ENCODE results near the gene PHKB.
"Not testable (repeated sequence)": the region's sequence is repeated elsewhere in the genome, so short reads cannot be mapped to it uniquely, and the experiment has no call there.

PHKB gene

DNA sequence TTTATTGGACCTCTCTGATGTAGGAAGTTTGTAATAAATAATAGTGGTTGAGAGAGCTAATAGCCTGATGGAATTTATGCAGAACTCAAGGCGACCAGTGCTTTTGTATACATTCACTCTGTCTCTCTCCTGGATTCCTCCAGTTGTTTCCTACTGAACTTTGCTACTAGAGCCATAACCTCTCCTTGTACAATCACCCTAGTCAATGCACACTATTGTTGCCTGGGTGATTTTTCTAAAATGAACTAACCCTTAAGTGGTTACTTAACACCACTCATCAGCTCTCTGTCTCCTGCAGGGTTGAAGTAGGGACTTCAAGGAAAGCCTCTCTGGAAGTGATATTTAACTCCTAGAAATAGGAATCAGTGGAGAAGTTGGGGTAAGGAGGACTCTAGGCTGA lies 9.7 kb downstream of the PHKB start:
- H3K9me3 ChIP-seq (ENCODE audit: control insufficient read depth, low read depth, low read length): no peaks in the 10 kb centered on the region
- H3K4me3 ChIP-seq (ENCODE audit: low read length): no peak overlapping the region
- no peaks in the 10 kb centered on the region for H3K36me3 ChIP-seq (ENCODE audit: control insufficient read depth, low read depth, low read length)
- H3K4me1 ChIP-seq (ENCODE audit: control insufficient read depth, low read depth, low read length): no peaks in the 10 kb centered on the region
- no peaks in the 10 kb centered on the region for H3K27me3 ChIP-seq (ENCODE audit: control insufficient read depth, insufficient read depth, low read length)
- H3K9ac ChIP-seq (ENCODE audit: low read length): no peak overlapping the region
- no peak overlapping the region for H3K27ac ChIP-seq (ENCODE audit: low read length)

DNA sequence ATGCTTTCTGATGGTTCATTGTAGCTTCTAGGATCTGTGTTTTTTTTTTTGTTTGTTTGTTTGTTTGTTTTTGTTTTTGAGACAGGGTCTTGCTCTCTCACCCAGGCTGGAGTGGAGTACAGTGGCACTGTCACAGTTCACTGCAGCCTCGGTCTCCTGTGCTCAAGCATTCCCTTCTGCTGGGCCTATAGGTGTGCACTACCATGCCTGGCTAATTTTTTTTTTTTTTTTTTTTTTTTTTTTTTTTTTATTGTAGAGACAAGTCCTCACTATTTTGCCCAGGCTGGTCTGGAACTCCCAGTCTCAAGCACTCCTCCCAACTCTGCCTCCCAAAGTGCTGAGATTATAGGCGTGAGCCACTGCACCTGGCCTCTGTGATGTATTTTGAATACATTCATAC lies 11.9 kb downstream of the PHKB start:
- H3K27me3 ChIP-seq (ENCODE audit: control insufficient read depth, insufficient read depth, low read length); H3K36me3 ChIP-seq (ENCODE audit: control insufficient read depth, low read depth, low read length); H3K9me3 ChIP-seq (ENCODE audit: control insufficient read depth, low read depth, low read length); H3K4me1 ChIP-seq (ENCODE audit: control insufficient read depth, low read depth, low read length); H3K27ac ChIP-seq (ENCODE audit: low read length); H3K9ac ChIP-seq (ENCODE audit: low read length); H3K4me3 ChIP-seq (ENCODE audit: low read length): not testable (repeated sequence)

DNA sequence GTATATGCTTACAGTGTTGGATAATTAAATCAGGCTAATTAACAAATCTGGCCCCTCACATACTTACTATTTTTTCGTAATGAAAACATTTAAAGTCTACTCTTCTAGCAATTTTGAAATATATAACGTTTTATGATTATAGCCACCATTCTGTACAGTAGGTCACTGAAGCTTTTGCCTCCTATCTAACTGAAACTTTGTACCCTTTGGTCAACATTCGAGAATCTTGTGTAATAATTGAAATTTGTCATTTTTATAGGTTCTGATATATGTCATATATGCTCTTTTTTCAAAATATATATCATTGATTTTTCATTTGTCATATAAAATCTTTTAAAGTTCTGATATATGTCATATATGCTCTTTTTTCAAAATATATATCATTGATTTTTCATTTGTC lies 12.7 kb downstream of the PHKB start:
- Histone ChIP-seq H3K4me3 (ENCODE audit: low read length) (no peak overlapping the region), H3K9me3 (ENCODE audit: control insufficient read depth, low read depth, low read length) (no peaks in the 10 kb centered on the region), H3K4me1 (ENCODE audit: control insufficient read depth, low read depth, low read length) (no peaks in the 10 kb centered on the region), H3K9ac (ENCODE audit: low read length) (no peak overlapping the region), H3K36me3 (ENCODE audit: control insufficient read depth, low read depth, low read length) (no peaks in the 10 kb centered on the region), H3K27ac (ENCODE audit: low read length) (no peak overlapping the region), H3K27me3 (ENCODE audit: control insufficient read depth, insufficient read depth, low read length) (no peaks in the 10 kb centered on the region)

DNA sequence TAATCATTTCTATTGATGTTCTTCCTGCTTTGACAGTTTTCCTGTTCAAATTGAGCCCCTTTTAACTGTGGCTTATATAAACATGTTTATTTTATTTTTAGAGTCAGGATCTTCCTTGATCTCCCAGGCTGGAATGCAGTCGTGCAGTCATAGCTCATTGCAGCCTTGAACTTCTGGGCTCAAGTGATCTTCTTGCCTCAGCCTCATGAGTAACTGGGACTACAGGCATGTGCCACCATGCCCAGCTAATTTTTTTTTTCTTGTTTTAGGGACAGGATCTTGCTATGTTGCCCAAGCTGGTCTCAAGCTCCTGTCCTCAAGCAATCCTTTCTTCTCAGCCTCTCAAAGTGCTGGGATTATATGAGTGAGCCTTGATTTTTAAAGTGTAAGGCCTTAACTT lies 14.7 kb downstream of the PHKB start:
- H3K27me3 ChIP-seq (ENCODE audit: control insufficient read depth, insufficient read depth, low read length): no peaks in the 10 kb centered on the region
- no peak overlapping the region for H3K9ac ChIP-seq (ENCODE audit: low read length)
- no peaks in the 10 kb centered on the region for H3K4me1 ChIP-seq (ENCODE audit: control insufficient read depth, low read depth, low read length)

DNA sequence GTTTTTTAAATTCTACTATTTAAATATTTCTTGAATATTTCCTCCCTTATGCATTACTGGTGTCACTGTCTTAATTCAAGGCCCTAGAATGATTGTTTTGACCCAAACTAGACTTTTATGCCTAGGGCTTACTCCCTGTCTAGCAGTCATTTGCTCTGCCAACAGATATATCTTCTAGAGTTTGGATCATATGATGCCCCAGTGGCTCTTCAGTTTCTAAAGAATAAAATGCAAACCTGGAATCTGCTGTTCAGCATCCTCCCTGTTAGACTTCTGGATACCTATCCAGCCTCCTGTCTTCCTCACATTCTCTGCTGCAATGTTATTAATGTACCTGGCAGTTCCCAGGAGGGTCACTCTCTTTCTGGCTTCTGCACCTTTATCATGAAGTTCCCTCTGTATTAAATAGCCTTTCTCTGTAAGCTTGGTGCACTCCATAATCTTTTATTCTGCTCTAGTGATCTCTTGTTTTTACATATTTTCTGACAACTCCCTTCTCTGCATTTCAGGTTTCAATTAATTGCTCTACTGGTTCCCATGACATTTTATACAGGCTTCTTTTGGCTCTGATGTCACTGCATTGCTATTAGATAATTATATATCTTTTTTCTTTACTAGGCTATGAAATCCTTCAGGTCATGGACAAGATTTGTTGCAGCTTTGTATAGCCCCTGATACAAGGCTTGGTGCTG lies 15.7 kb downstream of the PHKB start:
- H3K27me3 ChIP-seq (ENCODE audit: control insufficient read depth, insufficient read depth, low read length): no peaks in the 10 kb centered on the region
- no peaks in the 10 kb centered on the region for H3K4me1 ChIP-seq (ENCODE audit: control insufficient read depth, low read depth, low read length)
- no peaks in the 10 kb centered on the region for H3K9me3 ChIP-seq (ENCODE audit: control insufficient read depth, low read depth, low read length)
- H3K4me3 ChIP-seq (ENCODE audit: low read length): no peak overlapping the region
- no peak overlapping the region for H3K9ac ChIP-seq (ENCODE audit: low read length)
- no peaks in the 10 kb centered on the region for H3K36me3 ChIP-seq (ENCODE audit: control insufficient read depth, low read depth, low read length)
- no peak overlapping the region for H3K27ac ChIP-seq (ENCODE audit: low read length)

More for the DNA sequence above, 14.7 kb downstream of the PHKB start:
- H3K4me3 ChIP-seq (ENCODE audit: low read length): no peak overlapping the region
- no peak overlapping the region for H3K27ac ChIP-seq (ENCODE audit: low read length)
- no peaks in the 10 kb centered on the region for H3K36me3 ChIP-seq (ENCODE audit: control insufficient read depth, low read depth, low read length)
- H3K9me3 ChIP-seq (ENCODE audit: control insufficient read depth, low read depth, low read length): no peaks in the 10 kb centered on the region

DNA sequence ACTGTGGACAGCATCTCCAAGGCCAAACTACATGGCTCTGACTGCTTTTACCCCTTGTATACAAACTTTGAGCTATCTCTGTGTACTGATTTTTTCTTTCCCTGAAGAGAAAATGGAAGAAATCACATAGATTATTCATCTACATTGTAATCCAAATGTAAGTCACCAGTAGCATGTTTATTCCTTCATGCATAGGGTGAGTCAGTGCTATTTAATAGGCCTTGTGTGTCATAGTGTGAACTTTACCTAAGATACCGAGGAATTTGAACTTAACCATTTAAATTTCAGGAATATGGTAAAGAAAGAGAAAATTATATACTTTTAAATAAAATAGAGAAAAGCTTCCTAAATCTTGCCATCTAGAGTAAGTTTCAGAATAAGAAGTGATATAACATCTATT lies 16.5 kb downstream of the PHKB start:
- no peaks in the 10 kb centered on the region for H3K9me3 ChIP-seq (ENCODE audit: control insufficient read depth, low read depth, low read length)
- no peak overlapping the region for H3K9ac ChIP-seq (ENCODE audit: low read length)
- no peaks in the 10 kb centered on the region for H3K4me1 ChIP-seq (ENCODE audit: control insufficient read depth, low read depth, low read length)
- no peaks in the 10 kb centered on the region for H3K36me3 ChIP-seq (ENCODE audit: control insufficient read depth, low read depth, low read length)
- H3K4me3 ChIP-seq (ENCODE audit: low read length): no peak overlapping the region
- no peaks in the 10 kb centered on the region for H3K27me3 ChIP-seq (ENCODE audit: control insufficient read depth, insufficient read depth, low read length)
- H3K27ac ChIP-seq (ENCODE audit: low read length): no peak overlapping the region

DNA sequence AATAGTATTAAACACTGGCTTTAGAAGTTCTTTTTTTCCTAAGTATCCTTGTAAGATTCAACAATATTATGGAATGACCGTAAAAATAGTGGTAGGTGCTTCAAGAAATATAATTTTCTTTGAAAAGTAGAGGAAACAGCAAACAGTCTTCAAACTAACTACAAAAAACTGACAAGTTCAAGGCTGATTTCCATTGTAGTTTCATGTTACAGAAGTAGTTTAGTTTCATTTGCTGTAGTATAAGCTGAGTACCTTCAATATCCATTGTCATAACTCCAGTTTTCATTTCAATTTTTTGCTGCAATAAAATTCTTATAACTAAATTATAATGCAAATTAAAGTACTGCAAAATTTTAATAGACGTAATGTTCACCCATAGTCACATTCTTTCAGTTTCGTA lies 19.3 kb downstream of the PHKB start:
- H3K27ac ChIP-seq (ENCODE audit: low read length): no peak overlapping the region

DNA sequence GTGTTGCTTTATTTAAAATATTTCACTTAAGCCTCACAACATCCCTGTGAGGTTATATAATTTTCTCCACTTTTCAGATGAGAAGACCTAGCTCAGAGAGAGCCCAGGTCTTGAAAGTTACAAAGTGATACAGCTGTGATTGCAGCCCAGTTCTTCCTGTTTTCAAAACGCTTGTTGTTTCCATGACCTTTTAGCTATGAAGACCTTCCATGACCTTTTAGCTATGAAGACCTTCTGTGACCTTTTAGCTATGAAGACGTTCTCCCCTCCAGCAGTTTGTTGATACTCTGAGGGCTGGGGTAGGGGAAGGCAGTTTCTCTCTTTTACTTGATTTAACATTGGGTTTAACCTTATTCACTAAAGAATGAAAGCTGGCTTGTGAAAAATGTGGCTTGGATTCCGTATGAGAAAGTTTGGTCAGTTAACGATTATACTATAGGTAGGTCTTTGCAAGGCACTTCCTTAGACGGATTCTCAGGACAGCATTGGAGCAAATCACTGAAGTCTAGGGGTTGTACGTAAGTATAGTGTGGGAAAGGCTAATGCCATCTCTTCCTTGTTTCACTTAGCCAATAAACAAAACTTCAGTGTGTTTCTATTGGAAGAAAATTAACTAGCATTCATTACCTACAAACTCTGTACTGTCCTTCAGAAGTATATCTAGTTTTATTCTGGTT lies 20.7 kb downstream of the PHKB start:
- H3K27me3 ChIP-seq (ENCODE audit: control insufficient read depth, insufficient read depth, low read length): no peaks in the 10 kb centered on the region
- H3K9me3 ChIP-seq (ENCODE audit: control insufficient read depth, low read depth, low read length): no peaks in the 10 kb centered on the region
- H3K27ac ChIP-seq (ENCODE audit: low read length): no peak overlapping the region
- no peaks in the 10 kb centered on the region for H3K4me1 ChIP-seq (ENCODE audit: control insufficient read depth, low read depth, low read length)
- H3K36me3 ChIP-seq (ENCODE audit: control insufficient read depth, low read depth, low read length): no peaks in the 10 kb centered on the region
- no peak overlapping the region for H3K4me3 ChIP-seq (ENCODE audit: low read length)
- H3K9ac ChIP-seq (ENCODE audit: low read length): no peak overlapping the region

More for the DNA sequence above, 19.3 kb downstream of the PHKB start:
- H3K9ac ChIP-seq (ENCODE audit: low read length): no peak overlapping the region
- H3K27me3 ChIP-seq (ENCODE audit: control insufficient read depth, insufficient read depth, low read length): no peaks in the 10 kb centered on the region
- no peak overlapping the region for H3K4me3 ChIP-seq (ENCODE audit: low read length)
- no peaks in the 10 kb centered on the region for H3K9me3 ChIP-seq (ENCODE audit: control insufficient read depth, low read depth, low read length)
- H3K4me1 ChIP-seq (ENCODE audit: control insufficient read depth, low read depth, low read length): no peaks in the 10 kb centered on the region
- H3K36me3 ChIP-seq (ENCODE audit: control insufficient read depth, low read depth, low read length): no peaks in the 10 kb centered on the region

DNA sequence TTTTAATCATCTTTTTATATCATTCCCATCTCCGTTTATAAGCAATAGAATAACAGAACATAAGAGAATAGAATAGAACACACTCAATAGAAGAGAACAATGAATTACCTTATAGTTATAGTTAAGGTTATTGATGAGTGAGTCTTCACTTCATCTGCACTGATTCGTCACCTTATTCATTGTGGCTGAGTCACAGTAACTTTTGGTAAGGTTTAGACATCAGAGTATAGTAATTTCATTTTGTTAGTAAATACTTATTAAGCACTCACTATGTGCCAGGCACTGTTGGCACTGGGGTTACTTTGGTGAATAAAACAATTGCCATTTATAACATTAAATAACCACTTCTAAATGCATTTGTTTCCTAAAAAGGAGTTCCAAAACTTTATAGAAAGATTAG lies 22.5 kb downstream of the PHKB start:
- Histone ChIP-seq H3K4me1 (ENCODE audit: control insufficient read depth, low read depth, low read length) (no peaks in the 10 kb centered on the region), H3K4me3 (ENCODE audit: low read length) (no peak overlapping the region), H3K36me3 (ENCODE audit: control insufficient read depth, low read depth, low read length) (no peaks in the 10 kb centered on the region), H3K27ac (ENCODE audit: low read length) (no peak overlapping the region), H3K27me3 (ENCODE audit: control insufficient read depth, insufficient read depth, low read length) (no peaks in the 10 kb centered on the region), H3K9ac (ENCODE audit: low read length) (no peak overlapping the region), H3K9me3 (ENCODE audit: control insufficient read depth, low read depth, low read length) (no peaks in the 10 kb centered on the region)

DNA sequence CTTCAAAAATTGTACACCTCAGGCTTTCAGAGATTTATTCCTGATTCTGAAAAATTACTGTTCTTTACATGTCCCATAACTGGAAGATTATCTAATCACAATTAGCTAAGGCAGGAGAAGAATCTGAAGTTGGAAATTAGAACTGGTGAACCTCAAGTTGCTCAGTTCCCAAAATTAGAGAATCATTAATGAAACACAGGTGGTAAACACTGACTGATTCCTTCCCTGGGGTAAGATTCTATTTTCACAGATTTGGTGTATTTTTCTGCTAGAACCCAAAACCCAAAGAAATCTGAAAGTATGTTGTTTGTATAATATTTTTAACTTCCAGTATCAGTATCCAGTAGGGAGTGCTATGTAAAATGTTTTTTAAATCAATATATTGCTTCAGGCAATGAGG lies 25.7 kb downstream of the PHKB start:
- no peaks in the 10 kb centered on the region for H3K27me3 ChIP-seq (ENCODE audit: control insufficient read depth, insufficient read depth, low read length)
- H3K4me1 ChIP-seq (ENCODE audit: control insufficient read depth, low read depth, low read length): peaks cover under 1% of the 10 kb centered on the region
- H3K9ac ChIP-seq (ENCODE audit: low read length): no peak overlapping the region
- no peak overlapping the region for H3K27ac ChIP-seq (ENCODE audit: low read length)
- peaks cover 11% of the 10 kb centered on the region for H3K9me3 ChIP-seq (ENCODE audit: control insufficient read depth, low read depth, low read length)
- H3K36me3 ChIP-seq (ENCODE audit: control insufficient read depth, low read depth, low read length): no peaks in the 10 kb centered on the region
- H3K4me3 ChIP-seq (ENCODE audit: low read length): no peak overlapping the region

DNA sequence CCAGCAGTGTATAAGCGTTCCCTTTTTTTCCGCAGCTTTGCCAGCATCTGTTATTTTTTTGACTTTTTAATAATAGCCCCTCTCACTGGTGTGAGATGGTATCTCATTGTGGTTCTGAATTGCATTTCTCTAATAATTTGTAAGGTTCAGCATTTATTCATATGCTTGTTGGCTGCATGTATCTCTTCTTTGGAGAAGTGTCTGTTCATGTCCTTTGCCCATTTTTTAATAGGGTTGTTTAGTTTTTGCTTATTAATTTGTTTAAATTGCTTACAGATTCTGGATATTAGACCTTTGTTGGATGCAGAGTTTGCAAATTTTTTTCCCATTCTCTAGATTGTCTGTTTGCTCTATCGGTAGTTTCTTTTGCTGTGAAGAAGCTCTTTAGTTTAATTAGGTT lies 26.9 kb downstream of the PHKB start:
- H3K9me3 ChIP-seq (ENCODE audit: control insufficient read depth, low read depth, low read length): peaks cover 11% of the 10 kb centered on the region
- H3K27me3 ChIP-seq (ENCODE audit: control insufficient read depth, insufficient read depth, low read length): no peaks in the 10 kb centered on the region
- no peak overlapping the region for H3K4me3 ChIP-seq (ENCODE audit: low read length)
- H3K9ac ChIP-seq (ENCODE audit: low read length): no peak overlapping the region
- H3K36me3 ChIP-seq (ENCODE audit: control insufficient read depth, low read depth, low read length): no peaks in the 10 kb centered on the region
- H3K4me1 ChIP-seq (ENCODE audit: control insufficient read depth, low read depth, low read length): peaks cover 12% of the 10 kb centered on the region
- no peak overlapping the region for H3K27ac ChIP-seq (ENCODE audit: low read length)

DNA sequence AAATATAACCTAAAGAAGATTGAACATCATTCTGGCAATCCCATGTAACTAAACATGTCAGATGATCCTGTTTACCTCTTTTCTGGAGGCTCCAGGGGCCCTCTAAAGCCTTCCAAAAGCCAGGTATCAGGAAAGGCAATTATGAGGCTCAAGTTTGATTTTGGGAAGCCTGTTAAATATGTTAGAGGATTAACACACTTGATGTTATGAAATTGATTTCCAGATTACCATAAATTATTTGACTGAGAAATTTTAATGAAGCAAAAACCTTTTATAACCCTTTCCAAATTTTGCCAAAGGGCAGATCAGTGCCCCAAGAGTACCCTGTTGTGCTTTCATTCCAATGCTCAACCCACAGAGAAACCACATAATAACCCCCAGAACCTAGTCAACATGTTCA lies 29.3 kb downstream of the PHKB start:
- peaks cover 13% of the 10 kb centered on the region for H3K4me1 ChIP-seq (ENCODE audit: control insufficient read depth, low read depth, low read length)
- no peaks in the 10 kb centered on the region for H3K27me3 ChIP-seq (ENCODE audit: control insufficient read depth, insufficient read depth, low read length)
- no peak overlapping the region for H3K9ac ChIP-seq (ENCODE audit: low read length)
- no peak overlapping the region for H3K4me3 ChIP-seq (ENCODE audit: low read length)
- no peaks in the 10 kb centered on the region for H3K36me3 ChIP-seq (ENCODE audit: control insufficient read depth, low read depth, low read length)
- no peak overlapping the region for H3K27ac ChIP-seq (ENCODE audit: low read length)
- H3K9me3 ChIP-seq (ENCODE audit: control insufficient read depth, low read depth, low read length): peaks cover 11% of the 10 kb centered on the region
